Measurements from ENCODE around the gene DHX58.

- no peak for TF ChIP-seq REST (IDR thresholded peaks at IDR 0.05)
- no peak for TF ChIP-seq JUND (IDR thresholded peaks at IDR 0.05)
- no peak for TF ChIP-seq RAD21 (IDR thresholded peaks at IDR 0.05)
- no peak for TF ChIP-seq CTCF (IDR thresholded peaks at IDR 0.05; ENCODE audit: low read depth, low read length, missing input control)
Measured at GRCh38 chr17:42118126-42118510, 5.6 kb upstream of the DHX58 start.
